H1 (cell line): Measurements from ENCODE around the gene GFOD1. TPM values are rescaled to one million over a fixed set of nuclear protein-coding genes. Genes with fewer than 3 reads are reported as not detected.

Experiments
- NANOG ChIP-seq: IDR thresholded peaks from 2 replicates; pipeline ENCODE4 v1.6.1; 2011; ENCODE audit warnings: low read length, low read depth, mild to moderate bottlenecking, inconsistent platforms; ENCODE audit not compliant: insufficient read depth, poor library complexity, severe bottlenecking
- POLR2AphosphoS5 ChIP-seq: IDR thresholded peaks from 2 replicates; pipeline ENCODE4 v1.6.1; 2011; ENCODE audit warnings: low read depth, low read length
- polyA plus RNA-seq, 7 experiments: library from polyadenylated mRNA; depleted of rRNA in 3 of 7; stranded (reverse) in 5 of 7; unstranded in 2 of 7; fragments of >200 nt in 5 of 7; fragments of 200-250 nt in 2 of 7; gene quantifications; 1 replicate in 5 of 7; 2 replicates in 1 of 7; 4 replicates in 1 of 7; pipeline versions ENCODE4 v1.2.1 to v1.2.3, GENCODE V29; 2011 to 2013; ENCODE audit warnings: missing spikeins in 2 of 7, mixed read lengths in 2 of 7
- total RNA-seq: library from RNA; stranded (reverse); fragmentation: NEBNext Ultra II Directional; extraction: Animal tissue kit (Norgen Biotek cat#: 25700); gene quantifications from 2 replicates; pipeline ENCODE4 v1.2.1, GENCODE V29; 2021

Gene GFOD1
- total and polyA plus RNA-seq, 2 of the 8 experiments (the other 6 are each of a cell fraction or from before 2014, with no cell fraction given): 2.5 to 8.8 TPM

DNA sequence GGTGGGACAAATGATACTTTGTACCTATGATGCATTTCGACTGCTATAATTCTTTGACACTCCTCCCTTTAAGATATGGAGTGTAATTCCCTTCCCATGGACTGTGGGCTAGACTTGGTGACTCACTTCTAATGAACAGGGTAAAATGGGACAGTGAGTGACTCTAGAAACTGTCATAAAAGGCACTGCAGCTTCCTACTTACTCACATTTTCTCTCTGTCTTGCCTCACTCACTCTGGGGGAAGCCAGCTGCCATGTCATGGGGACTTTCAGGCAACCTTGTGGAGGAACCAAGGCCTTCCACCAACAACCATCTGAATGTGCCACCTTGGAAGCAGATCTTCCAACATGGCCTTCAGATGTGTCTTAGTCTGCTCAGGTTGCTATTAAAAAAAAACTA is 12.9 kb upstream of the GFOD1 start (continued):
- TF ChIP-seq NANOG (no peak), POLR2AphosphoS5 (no peak)
